H1 (cell line): ENCODE measurements around the gene SYNGR3. TPM values are rescaled to one million over a fixed set of nuclear protein-coding genes. Genes with fewer than 3 reads are reported as not detected.

Experiments used
- CTCF ChIA-PET: fragments of 300-600 bp; sonication (Branson Sonifier 250); formaldehyde crosslinking; loops from one replicate; lab custom pipeline; 2021; ENCODE audit not compliant: partially characterized antibody; lab: Charles Lee
- POLR2A ChIA-PET: fragments of 300-600 bp; sonication (Branson Sonifier 250); formaldehyde crosslinking; loops from one replicate; lab custom pipeline; 2021; ENCODE audit warnings: inconsistent platforms; ENCODE audit not compliant: partially characterized antibody; lab: Charles Lee
- DNase-seq, 2 experiments: peaks; one replicate each; pipeline versions ENCODE4 v3.0.0 to v3.0.0-alpha.2; 2010 to 2022; ENCODE audit warnings: low spot score in 2 of 2, low read depth in 1 of 2, mixed read lengths in 1 of 2
- FAIRE-seq: peaks from 2 replicates; lab custom pipeline; 2011; peaks lifted over from hg19 to GRCh38; lab: Jason Lieb, UNC
- H2AFZ ChIP-seq: 2 replicates; pipeline ENCODE4 v1.8.1; 2012; ENCODE audit warnings: low read length, inconsistent platforms
- H2AK5ac ChIP-seq: 2 replicates; pipeline ENCODE4 v1.6.1; 2013; ENCODE audit warnings: low read depth, low read length
- H2BK120ac ChIP-seq: replicated peaks from 2 replicates; pipeline ENCODE3; 2013; ENCODE audit warnings: low read depth, low read length, inconsistent platforms
- H2BK12ac ChIP-seq: 2 replicates; pipeline ENCODE4 v1.6.1; 2013; ENCODE audit warnings: low read depth, low read length
- H2BK15ac ChIP-seq: 2 replicates; pipeline ENCODE4 v1.6.1; 2013; ENCODE audit warnings: low read length
- H2BK20ac ChIP-seq: 2 replicates; pipeline ENCODE4 v1.6.1; 2013; ENCODE audit warnings: low read length
- H2BK5ac ChIP-seq: 2 replicates; pipeline ENCODE4 v1.6.1; 2013; ENCODE audit warnings: low read depth, low read length
- H3K14ac ChIP-seq: 2 replicates; pipeline ENCODE4 v1.6.1; 2013; ENCODE audit warnings: inconsistent platforms; ENCODE audit not compliant: insufficient read length
- H3K18ac ChIP-seq: 2 replicates; pipeline ENCODE4 v1.6.1; 2013; ENCODE audit warnings: low read length; ENCODE audit errors: extremely low read depth
- H3K23ac ChIP-seq: 2 replicates; pipeline ENCODE4 v1.6.1; 2013; ENCODE audit warnings: inconsistent platforms; ENCODE audit not compliant: insufficient read length
- H3K23me2 ChIP-seq: 2 replicates; pipeline ENCODE4 v1.6.1; 2013; ENCODE audit warnings: low read depth, low read length
- H3K27ac ChIP-seq: 2 replicates; pipeline ENCODE4 v1.6.1; 2011; ENCODE audit warnings: low read depth, low read length, inconsistent platforms
- H3K27me3 ChIP-seq, 4 experiments: replicated peaks in 1 of 4; 1 replicate in 1 of 4; 2 replicates in 3 of 4; pipeline versions ENCODE4 v1.6.1 to v1.8.1; 2011 to 2013; ENCODE audit warnings: low read length in 3 of 4, mild to moderate bottlenecking in 3 of 4, inconsistent platforms in 2 of 4, mixed read lengths in 2 of 4, moderate library complexity in 1 of 4; ENCODE audit not compliant: control insufficient read depth in 3 of 4, insufficient read depth in 3 of 4; ENCODE audit errors: extremely low read depth in 1 of 4
- H3K36me3 ChIP-seq, 4 experiments: 2 replicates each; pipeline versions ENCODE4 v1.6.1 to v1.8.1; 2011 to 2013; ENCODE audit warnings: mild to moderate bottlenecking in 4 of 4, low read length in 3 of 4, moderate library complexity in 2 of 4, control low read depth in 1 of 4, inconsistent platforms in 1 of 4; ENCODE audit not compliant: insufficient read depth in 4 of 4, control insufficient read depth in 2 of 4
- H3K4ac ChIP-seq: replicated peaks from 2 replicates; pipeline ENCODE3; 2013; ENCODE audit warnings: low read length, low read depth, mixed read lengths, inconsistent platforms; ENCODE audit not compliant: insufficient read length
- H3K4me1 ChIP-seq, 4 experiments: replicated peaks in 1 of 4; 1 replicate in 1 of 4; 2 replicates in 3 of 4; pipeline versions ENCODE4 v1.6.1 to v1.8.1; 2011 to 2013; ENCODE audit warnings: low read length in 3 of 4, inconsistent platforms in 2 of 4, mixed read lengths in 1 of 4; ENCODE audit not compliant: insufficient read depth in 4 of 4, control insufficient read depth in 3 of 4
- H3K4me2 ChIP-seq, 2 experiments: 2 replicates each; pipeline versions ENCODE4 v1.6.1 to v1.8.1; 2011 to 2013; ENCODE audit warnings: low read depth in 2 of 2, low read length in 2 of 2, control low read depth in 1 of 2, inconsistent platforms in 1 of 2, mild to moderate bottlenecking in 1 of 2; ENCODE audit not compliant: insufficient read depth in 1 of 2
- H3K4me3 ChIP-seq, 4 experiments: fragments of 200-600, 300-600 bp in 1 of 4; sonication (generic), shearing (Covaris generic), sonication (Bioruptor Twin) in 1 of 4; 2 replicates each; pipeline versions ENCODE4 v1.5.1 to v1.8.1; 2011 to 2016; ENCODE audit warnings: low read length in 4 of 4, low read depth in 3 of 4, control low read depth in 2 of 4, inconsistent platforms in 2 of 4, mild to moderate bottlenecking in 2 of 4, mixed read lengths in 1 of 4, moderate library complexity in 1 of 4; ENCODE audit not compliant: insufficient read depth in 2 of 4; ENCODE audit errors: extremely low read depth in 1 of 4
- H3K56ac ChIP-seq: replicated peaks from 2 replicates; pipeline ENCODE3; 2013; ENCODE audit warnings: low read depth, mild to moderate bottlenecking, mixed read lengths, low read length, inconsistent platforms; ENCODE audit not compliant: insufficient read length
- H3K79me1 ChIP-seq: 2 replicates; pipeline ENCODE4 v1.6.1; 2013; ENCODE audit warnings: low read depth, low read length, control low read depth
- H3K79me2 ChIP-seq, 2 experiments: 2 replicates each; pipeline versions ENCODE4 v1.6.1 to v1.8.1; 2012 to 2013; ENCODE audit warnings: low read length in 2 of 2, mild to moderate bottlenecking in 2 of 2, inconsistent platforms in 1 of 2; ENCODE audit not compliant: insufficient read depth in 2 of 2, control insufficient read depth in 1 of 2
- H3K9ac ChIP-seq, 4 experiments: replicated peaks in 1 of 4; 1 replicate in 1 of 4; 2 replicates in 3 of 4; pipeline versions ENCODE4 v1.6.1 to v1.8.1; 2011 to 2013; ENCODE audit warnings: low read depth in 3 of 4, low read length in 3 of 4, control low read depth in 2 of 4, mild to moderate bottlenecking in 2 of 4, moderate library complexity in 2 of 4, inconsistent platforms in 1 of 4; ENCODE audit errors: extremely low read depth in 1 of 4
- H3K9me3 ChIP-seq, 2 experiments: 2 replicates each; pipeline versions ENCODE4 v1.6.1 to v1.8.1; 2012 to 2013; ENCODE audit warnings: mild to moderate bottlenecking in 2 of 2, moderate library complexity in 2 of 2, control low read depth in 1 of 2, inconsistent platforms in 1 of 2, low read depth in 1 of 2, low read length in 1 of 2, mixed read lengths in 1 of 2; ENCODE audit not compliant: insufficient read depth in 2 of 2
- H4K20me1 ChIP-seq, 2 experiments: replicated peaks in 1 of 2; 2 replicates each; pipeline versions ENCODE3 to v1.8.1; 2011 to 2013; ENCODE audit warnings: inconsistent platforms in 2 of 2, low read length in 2 of 2, mild to moderate bottlenecking in 1 of 2; ENCODE audit not compliant: insufficient read depth in 2 of 2, control insufficient read depth in 1 of 2
- H4K5ac ChIP-seq: 2 replicates; pipeline ENCODE4 v1.6.1; 2013; ENCODE audit warnings: low read length, low read depth, mixed read lengths, inconsistent platforms; ENCODE audit not compliant: insufficient read length
- H4K8ac ChIP-seq: 2 replicates; pipeline ENCODE4 v1.8.0; 2013; ENCODE audit warnings: mild to moderate bottlenecking, moderate library complexity, low read length, inconsistent platforms; ENCODE audit not compliant: insufficient read depth; ENCODE audit errors: extremely low read depth
- H4K91ac ChIP-seq: replicated peaks from 2 replicates; pipeline ENCODE3; 2013; ENCODE audit warnings: low read length, mixed read lengths, inconsistent platforms; ENCODE audit not compliant: insufficient read length
- EGR1 ChIP-seq: IDR thresholded peaks from 2 replicates; pipeline ENCODE4 v1.6.1; 2011; ENCODE audit warnings: low read depth, low read length, borderline replicate concordance
- GABPA ChIP-seq: IDR thresholded peaks from 2 replicates; pipeline ENCODE4 v1.6.1; 2011; ENCODE audit warnings: mild to moderate bottlenecking, low read length, moderate library complexity, borderline replicate concordance; ENCODE audit not compliant: insufficient read depth
- HDAC6 ChIP-seq: IDR thresholded peaks from one replicate; pipeline ENCODE4 v1.7.1; 2012; ENCODE audit warnings: low read depth, mild to moderate bottlenecking, inconsistent platforms, low read length, moderate library complexity
- JUN ChIP-seq: IDR thresholded peaks from 2 replicates; pipeline ENCODE4 v1.6.1; 2011; ENCODE audit warnings: low read depth, mild to moderate bottlenecking, improper control_type of control experiment, low read length
- KDM5A ChIP-seq: fragments of 200-600 bp; IDR thresholded peaks from 2 replicates; pipeline ENCODE4 v1.7.1; 2012; ENCODE audit warnings: mild to moderate bottlenecking, low read length, inconsistent platforms, mixed read lengths
- PHF8 ChIP-seq: fragments of 200-600 bp; sonication (generic); conservative IDR thresholded peaks from 2 replicates; pipeline ENCODE4 v1.7.1; 2012; ENCODE audit warnings: low read depth, mild to moderate bottlenecking, inconsistent platforms, low read length, moderate library complexity
- RAD21 ChIP-seq, 2 experiments: IDR thresholded peaks in 1 of 2; conservative IDR thresholded peaks in 1 of 2; 2 replicates each; pipeline ENCODE4 v1.6.1; 2011; ENCODE audit warnings: low read depth in 2 of 2, low read length in 2 of 2, improper control_type of control experiment in 1 of 2, inconsistent platforms in 1 of 2, mild to moderate bottlenecking in 1 of 2, moderate library complexity in 1 of 2
- RFX5 ChIP-seq: IDR thresholded peaks from 2 replicates; pipeline ENCODE4 v1.6.1; 2011; ENCODE audit warnings: low read depth, low read length, improper control_type of control experiment, borderline replicate concordance
- RXRA ChIP-seq: IDR thresholded peaks from 2 replicates; pipeline ENCODE4 v1.6.1; 2011; ENCODE audit warnings: low read depth, mild to moderate bottlenecking, low read length, moderate library complexity; ENCODE audit not compliant: insufficient read depth
- SUZ12 ChIP-seq: fragments of 200-600 bp; sonication (generic); IDR thresholded peaks from 2 replicates; pipeline ENCODE4 v1.6.1; 2012; ENCODE audit warnings: mild to moderate bottlenecking, inconsistent platforms, low read length, moderate library complexity, mixed read lengths
- TEAD4 ChIP-seq: IDR thresholded peaks from 2 replicates; pipeline ENCODE4 v1.6.1; 2012; ENCODE audit warnings: low read depth, low read length, inconsistent platforms, mixed read lengths
- YY1 ChIP-seq: IDR thresholded peaks from 2 replicates; pipeline ENCODE4 v1.6.1; 2011; ENCODE audit warnings: low read depth, mild to moderate bottlenecking, low read length
- WGBS, 2 experiments: shearing (Covaris generic) in 1 of 2; methylation state at CpG; one replicate each; pipeline versions ENCODE4 v1.1.6 to v1.1.7; 2013 to 2015; ENCODE audit warnings: low lambda C conversion rate in 2 of 2, mixed read lengths in 2 of 2, inconsistent platforms in 1 of 2, low coverage in 1 of 2, missing lambda C conversion rate in 1 of 2; ENCODE audit not compliant: insufficient replicate concordance in 2 of 2, insufficient coverage in 1 of 2, insufficient read length in 1 of 2; ENCODE audit errors: extremely low coverage in 1 of 2, missing lambda C conversion rate in 1 of 2; 5-methylcytosine and 5-hydroxymethylcytosine counted together
- polyA plus RNA-seq, 7 experiments: library from polyadenylated mRNA; depleted of rRNA in 3 of 7; stranded (reverse) in 5 of 7; unstranded in 2 of 7; fragments of >200 nt in 5 of 7; fragments of 200-250 nt in 2 of 7; gene quantifications; 1 replicate in 5 of 7; 2 replicates in 1 of 7; 4 replicates in 1 of 7; pipeline versions ENCODE4 v1.2.1 to v1.2.3, GENCODE V29; 2011 to 2013; ENCODE audit warnings: missing spikeins in 2 of 7, mixed read lengths in 2 of 7
- total RNA-seq: library from RNA; stranded (reverse); fragmentation: NEBNext Ultra II Directional; extraction: Animal tissue kit (Norgen Biotek cat#: 25700); gene quantifications from 2 replicates; pipeline ENCODE4 v1.2.1, GENCODE V29; 2021

The SYNGR3 gene
- total and polyA plus RNA-seq, 2 of the 8 experiments (the other 6 are each of a cell fraction or from before 2014, with no cell fraction given), result 36.2 to 49.9 TPM

- Histone ChIP-seq H3K18ac (no peak overlapping the region), H3K79me1 (no peaks in the 10 kb centered on the region), H3K4me2 (no peak overlapping the region), H3K23me2 (no peaks in the 10 kb centered on the region), H3K4me1 (peaks cover 0 to 4% (median 0%) of the 10 kb centered on the region in 4 experiments; a peak in 3 of 7 replicates), H3K56ac (no peak overlapping the region), H3K4ac (no peak overlapping the region), H4K91ac (no peak overlapping the region), H2BK120ac (no peak overlapping the region), H3K4me3 (no peak overlapping the region), H3K9ac (no peak overlapping the region), H4K8ac (no peak overlapping the region), H2BK20ac (no peak overlapping the region), H3K36me3 (no peaks in the 10 kb centered on the region), H4K5ac (no peak overlapping the region), H3K79me2 (no peaks in the 10 kb centered on the region), H4K20me1 (peaks cover 0 to 5% of the 10 kb centered on the region in 2 experiments), H3K23ac (no peak overlapping the region), H2AFZ (no peak overlapping the region), H2AK5ac (no peak overlapping the region), H3K27ac (no peak overlapping the region), H3K14ac (no peak overlapping the region), H2BK5ac (no peak overlapping the region), H3K9me3 (no peaks in the 10 kb centered on the region), H2BK12ac (no peak overlapping the region), H3K27me3 (no peaks in the 10 kb centered on the region), H2BK15ac (no peak overlapping the region)
- POLR2A ChIA-PET, result interaction anchor here (1.2 to 3.1 kb wide), 4 partner anchors 8 to 115 kb away, joined by 3 to 14 read pairs (median 5); partner anchors contain the start of genes NTHL1, TRAF7 and TSC2
- WGBS, 2 experiments, result 92% methylated on average over 27 of the region's 29 CpGs; no CpG with 5 or more reads in 1 of the 2 experiments
- no peak for DNase-seq
- FAIRE-seq, result no peak
- CTCF ChIA-PET, result interaction anchor here (0.6 to 3.0 kb wide), 7 partner anchors 8 to 107 kb away, joined by 3 to 14 read pairs (median 3); partner anchors contain the start of genes NTHL1 and TSC2
- TF ChIP-seq EGR1, result no peak
- no peak for TF ChIP-seq RAD21 (IDR thresholded peaks at IDR 0.05 in 1 of 2, conservative IDR thresholded peaks at IDR 0.05 in 1 of 2; ENCODE audit: low read depth in 2 of 2, low read length in 2 of 2)
- no peak for TF ChIP-seq GABPA
- TF ChIP-seq RXRA, result no peak
- TF ChIP-seq HDAC6, result no peak
- TF ChIP-seq KDM5A, result no peak
- no peak for TF ChIP-seq PHF8
- TF ChIP-seq RFX5, result no peak
- no peak for TF ChIP-seq JUN
- TF ChIP-seq TEAD4, result no peak
- TF ChIP-seq YY1, result no peak
- no peak for TF ChIP-seq SUZ12
Measured at GRCh38 chr16:2039274-2040031, 49.7 kb downstream of the SYNGR3 start.
